ENCODE results near the gene SPEF2.

- TF ChIP-seq SUZ12 (IDR thresholded peaks at IDR 0.05; ENCODE audit: extremely low read depth, insufficient read depth, insufficient read length) (no peak), YY1 (IDR thresholded peaks at IDR 0.05; ENCODE audit: insufficient read depth, insufficient read length) (no peak)
Observed at GRCh38 chr5:35789732-35790456, 172.2 kb downstream of the SPEF2 start.

All from NT2/D1 (cell line).